ENCODE measurements around the gene EFR3B. TPM values are rescaled to one million over a fixed set of nuclear protein-coding genes. Genes with fewer than 3 reads are reported as not detected.

EFR3B gene
- total RNA-seq, 2 experiments from 2014 or later, result 1.5 TPM

GRCh38 chr2:25207078-25207545 is 165.2 kb downstream of the EFR3B start:
- ChIA-PET CTCF (interaction anchor here (1.1 to 1.5 kb wide), 2 partner anchors 10 to 11 kb away, joined by 3 to 6 read pairs; no protein-coding TSS in a partner anchor), POLR2A (no interaction called here)
- DNase-seq, result no peak
- Mint-ChIP-seq H3K9me3 (no peaks in the 10 kb centered on the region), H3K27ac (no peak overlapping the region), H3K36me3 (no peaks in the 10 kb centered on the region), H3K4me1 (ENCODE audit: low read depth) (peaks cover 19% of the 10 kb centered on the region), H3K4me3 (no peak overlapping the region), H3K27me3 (no peaks in the 10 kb centered on the region)
- intact Hi-C loops (cut with micrococcal nuclease), result no loop called here

Other genes starting within 250 kb of the EFR3B start
- gene PTRHD1, start 248.7 kb upstream of the EFR3B start, total RNA-seq, result 10 to 100 TPM; 19.2 to 20.3 TPM
- gene CENPO, start 248.7 kb upstream of the EFR3B start, total RNA-seq, result 10 to 100 TPM; 39.9 to 42.4 TPM
- 10 to 100 TPM; 68.7 to 71.7 TPM for gene ADCY3, start 121.8 kb upstream of the EFR3B start, total RNA-seq
- gene DNAJC27, start 70.1 kb upstream of the EFR3B start, total RNA-seq, result 1 to 10 TPM; 5.5 to 6.9 TPM
- gene POMC, start 126.5 kb downstream of the EFR3B start, total RNA-seq, result 1 to 10 TPM; 3.8 to 4.2 TPM

Measured in activated CD4-positive, alpha-beta memory T cell treated with anti-CD3 and anti-CD28 coated beads for 36 hours (primary cell).